ENCODE measurements around the gene NFE2L2. TPM values are rescaled to one million over a fixed set of nuclear protein-coding genes. Genes with fewer than 3 reads are reported as not detected.
A peak's percentile ranks its signal among the peaks of the same experiment; 100 is the strongest.
"Not testable (repeated sequence)": the region's sequence is repeated elsewhere in the genome, so short reads cannot be mapped to it uniquely, and the experiment has no call there.

The NFE2L2 gene
- 227 and 321 TPM in 2 replicates for polyA plus RNA-seq (2011; rRNA removed)
- polyA minus RNA-seq (2011; rRNA and poly(A)+ RNA removed), result 292 and 300 TPM in 2 replicates

DNA sequence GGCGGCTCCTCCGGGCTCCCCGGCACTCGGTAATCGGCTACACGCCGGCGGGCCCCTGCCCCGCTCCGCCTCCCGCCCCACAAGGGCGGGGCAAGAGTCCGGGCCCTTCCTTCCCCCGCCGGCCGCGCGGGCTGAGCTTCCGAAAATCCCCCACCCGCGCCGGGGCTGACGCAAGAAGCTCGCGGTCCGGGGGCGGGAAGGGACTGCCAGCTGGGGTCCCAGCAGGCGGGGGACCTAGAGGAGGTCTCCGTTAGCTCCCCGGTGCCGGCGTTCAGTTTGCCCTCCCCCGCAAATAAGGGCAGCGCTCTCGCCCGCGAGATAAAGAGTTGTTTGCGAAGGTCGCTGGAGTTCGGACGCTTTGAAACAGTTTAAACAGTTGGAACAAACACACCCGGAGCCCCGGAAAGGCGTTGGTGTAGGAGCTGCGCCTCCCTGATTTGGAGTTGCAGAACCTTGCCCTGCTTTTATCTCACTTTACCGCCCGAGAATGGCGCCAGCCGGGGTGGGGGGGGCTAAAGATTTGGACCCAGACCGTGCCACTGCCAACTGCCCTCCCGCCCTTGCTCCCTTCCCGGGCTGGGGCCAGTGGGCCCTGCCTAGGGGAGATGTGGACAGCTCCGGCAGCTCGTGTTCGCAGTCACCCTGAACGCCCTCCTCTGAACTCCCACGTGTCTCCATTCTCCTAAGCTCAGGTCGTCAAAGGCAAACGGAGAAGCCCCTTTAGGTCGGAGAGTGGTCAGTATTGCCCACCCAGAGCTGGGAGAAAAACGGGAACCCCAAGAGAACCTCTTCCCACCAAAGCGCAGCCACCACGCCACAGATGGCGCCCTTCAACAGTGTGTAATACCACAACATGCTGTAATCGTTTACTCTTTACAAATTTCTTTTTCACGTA, at the start of gene NFE2L2:
Gene NFE2L2 (minus strand): TSS at position 35 of the 895 bp plus-strand sequence. CDS start 151 bp downstream, outside the sequence.
- TF ChIP-seq CTCF (IDR thresholded peaks at IDR 0.05; ENCODE audit: low read depth, low read length), result peak; percentile 45
- DNase-seq (ENCODE audit: low read depth, low spot score), result peak; percentile 83
- peak within 1 kb of the TSS; percentile 99 for H3K27ac ChIP-seq (ENCODE audit: low read depth, low read length)
- peaks cover 3% of the 10 kb centered on the region; the same call in 1 of the 2 replicates for H3K9me3 ChIP-seq (ENCODE audit: control insufficient read depth, insufficient read depth, low read length)
- ChIA-PET CTCF (interaction anchor here (0.6 to 4.8 kb wide), 14 partner anchors 9 to 1276 kb away, joined by 3 to 61 read pairs (median 5); no protein-coding TSS in a partner anchor), POLR2A (interaction anchor here (0.7 to 3.1 kb wide), 24 partner anchors 9 to 176 kb away, joined by 3 to 25 read pairs (median 5); partner anchors contain the start of gene HNRNPA3)
- peak within 1 kb of the TSS; percentile 80 for H3K4me3 ChIP-seq (ENCODE audit: low read depth, low read length)
- H3K27me3 ChIP-seq (ENCODE audit: control insufficient read depth, insufficient read depth, low read length), result no peaks in the 10 kb centered on the region

GRCh38 chr2:177314194-177314593, 49.7 kb upstream of the NFE2L2 start:
- H3K27ac ChIP-seq (ENCODE audit: low read depth, low read length), result no peak overlapping the region
- TF ChIP-seq CTCF (IDR thresholded peaks at IDR 0.05; ENCODE audit: low read depth, low read length), result no peak
- CTCF ChIA-PET, result interaction anchor here (0.8 to 1.7 kb wide), 5 partner anchors 18 to 444 kb away, joined by 3 to 5 read pairs (median 4); no protein-coding TSS in a partner anchor

GRCh38 chr2:177313162-177313781, 48.7 kb upstream of the NFE2L2 start:
- DNase-seq (ENCODE audit: low read depth, low spot score), result no peak
- no peaks in the 10 kb centered on the region for H3K27me3 ChIP-seq (ENCODE audit: control insufficient read depth, insufficient read depth, low read length)
- ChIA-PET POLR2A (interaction anchor here (0.5 to 1.9 kb wide), 2 partner anchors 49 to 68 kb away, joined by 9 to 13 read pairs; partner anchors contain the start of gene NFE2L2), CTCF (interaction anchor here (0.5 to 1.2 kb wide), 3 partner anchors 9 to 149 kb away, joined by 3 to 7 read pairs (median 6); no protein-coding TSS in a partner anchor)
- no peaks in the 10 kb centered on the region for H3K9me3 ChIP-seq (ENCODE audit: control insufficient read depth, insufficient read depth, low read length)
- H3K4me3 ChIP-seq (ENCODE audit: low read depth, low read length), result no peak overlapping the region
- no peak for TF ChIP-seq CTCF (IDR thresholded peaks at IDR 0.05; ENCODE audit: low read depth, low read length)
- no peak overlapping the region for H3K27ac ChIP-seq (ENCODE audit: low read depth, low read length)

More at GRCh38 chr2:177314194-177314593, 49.7 kb upstream of the NFE2L2 start:
- Histone ChIP-seq H3K4me3 (ENCODE audit: low read depth, low read length) (no peak overlapping the region), H3K27me3 (ENCODE audit: control insufficient read depth, insufficient read depth, low read length) (no peaks in the 10 kb centered on the region), H3K9me3 (ENCODE audit: control insufficient read depth, insufficient read depth, low read length) (no peaks in the 10 kb centered on the region)
- peak; percentile 74 for DNase-seq (ENCODE audit: low read depth, low spot score)
- POLR2A ChIA-PET, result interaction anchor here (0.5 to 1.9 kb wide), 3 partner anchors 19 to 69 kb away, joined by 5 to 13 read pairs (median 9); partner anchors contain the start of gene NFE2L2

- no peak for DNase-seq (ENCODE audit: low read depth, low spot score)
- CTCF ChIA-PET, result interaction anchor here (1.1 to 1.2 kb wide), 2 partner anchors 16 to 148 kb away, joined by 3 to 7 read pairs; no protein-coding TSS in a partner anchor
These were observed 48.0 kb upstream of the NFE2L2 start for GRCh38 chr2:177312562-177312961.

DNA sequence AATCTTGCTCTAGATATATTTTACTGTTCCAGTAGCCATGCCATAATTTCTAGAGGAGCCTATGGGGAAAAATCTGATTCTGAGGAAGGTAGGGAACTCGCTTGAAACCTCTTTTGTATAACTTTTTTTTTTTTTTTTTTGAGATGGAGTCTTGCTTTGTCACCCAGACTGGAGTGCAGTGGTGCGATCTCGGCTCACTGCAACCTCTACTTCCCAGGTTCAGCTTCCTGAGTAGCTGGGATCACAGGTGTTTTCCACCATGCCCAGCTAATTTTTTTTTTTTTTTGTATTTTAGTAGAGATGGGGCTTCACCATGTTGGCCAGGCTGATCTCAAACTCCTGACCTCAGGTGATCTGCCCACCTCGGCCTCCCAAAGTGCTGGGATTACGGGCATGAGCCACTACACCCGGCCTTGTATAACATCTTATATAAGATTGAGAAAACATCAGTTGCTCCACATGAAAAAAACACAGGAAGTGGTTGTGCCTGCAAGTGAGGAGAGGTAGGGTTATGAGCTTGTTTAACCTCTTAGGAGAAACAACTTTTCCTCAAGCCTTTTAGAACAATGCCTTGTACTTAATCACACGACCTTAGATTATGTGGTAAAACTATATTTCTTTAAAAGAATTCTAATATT, 45.3 kb upstream of the NFE2L2 start:
- not testable (repeated sequence) for H3K9me3 ChIP-seq (ENCODE audit: control insufficient read depth, insufficient read depth, low read length); DNase-seq (ENCODE audit: low read depth, low spot score); H3K4me3 ChIP-seq (ENCODE audit: low read depth, low read length); H3K27ac ChIP-seq (ENCODE audit: low read depth, low read length); H3K27me3 ChIP-seq (ENCODE audit: control insufficient read depth, insufficient read depth, low read length)
- CTCF ChIA-PET, result interaction anchor here (0.8 to 2.5 kb wide), 3 partner anchors 14 to 46 kb away, joined by 3 to 8 read pairs (median 4); no protein-coding TSS in a partner anchor
- POLR2A ChIA-PET, result interaction anchor here (0.6 kb wide), 1 partner anchor 70 kb away, joined by 6 read pairs; no protein-coding TSS in a partner anchor

More at GRCh38 chr2:177312562-177312961, 48.0 kb upstream of the NFE2L2 start:
- Histone ChIP-seq H3K9me3 (ENCODE audit: control insufficient read depth, insufficient read depth, low read length) (no peaks in the 10 kb centered on the region), H3K27ac (ENCODE audit: low read depth, low read length) (no peak overlapping the region), H3K27me3 (ENCODE audit: control insufficient read depth, insufficient read depth, low read length) (no peaks in the 10 kb centered on the region), H3K4me3 (ENCODE audit: low read depth, low read length) (no peak overlapping the region)
- TF ChIP-seq CTCF (IDR thresholded peaks at IDR 0.05; ENCODE audit: low read depth, low read length), result no peak
- POLR2A ChIA-PET, result no interaction called here
